SK-N-SH (cell line): Measurements from ENCODE around the gene GLRB. TPM values are rescaled to one million over a fixed set of nuclear protein-coding genes. Genes with fewer than 3 reads are reported as not detected.

Source experiments
- CTCF ChIA-PET: fragments of 300-600, 350-600 bp; formaldehyde crosslinking; extraction: SDS; loops from one replicate; lab custom pipeline; 2021; lab: Yijun Ruan, JAX
- POLR2A ChIA-PET: fragments of 350-600 bp; sonication (Branson Sonifier 250); formaldehyde crosslinking; extraction: SDS; loops from one replicate; lab custom pipeline; 2020; ENCODE audit warnings: antibody characterized with exemption, inconsistent platforms; lab: Yijun Ruan, JAX
- DNase-seq: peaks from one replicate; pipeline ENCODE4 v3.0.0; 2012
- H2AFZ ChIP-seq: fragments of 200-600 bp; sonication (generic); 2 replicates; pipeline ENCODE4 v1.8.1; 2016; ENCODE audit warnings: antibody characterized with exemption, mild to moderate bottlenecking, low read depth
- H3F3A ChIP-seq: fragments of 200-600 bp; sonication (generic); replicated peaks from 2 replicates; pipeline ENCODE3; 2016; ENCODE audit warnings: antibody characterized with exemption, mild to moderate bottlenecking; ENCODE audit not compliant: insufficient read depth
- H3K27ac ChIP-seq, 2 experiments: fragments of 200-500 bp in 1 of 2; fragments of 200-600 bp in 1 of 2; sonication (Bioruptor generic) in 1 of 2; sonication (generic), shearing (Covaris generic) in 1 of 2; 2 replicates each; pipeline versions ENCODE4 v1.5.1 to v1.6.1; 2014 to 2016; ENCODE audit warnings: low read depth in 2 of 2, inconsistent platforms in 1 of 2, low read length in 1 of 2, mild to moderate bottlenecking in 1 of 2, mixed read lengths in 1 of 2
- H3K27me3 ChIP-seq: fragments of 200-600 bp; sonication (generic), shearing (Covaris generic); 2 replicates; pipeline ENCODE4 v1.6.1; 2016; ENCODE audit warnings: mixed run types; ENCODE audit not compliant: insufficient read depth
- H3K36me3 ChIP-seq, 2 experiments: fragments of 200-500 bp in 1 of 2; fragments of 200-600 bp in 1 of 2; sonication (Bioruptor generic) in 1 of 2; sonication (generic) in 1 of 2; replicated peaks in 1 of 2; 2 replicates each; pipeline versions ENCODE3 to v1.5.1; 2014 to 2016; ENCODE audit warnings: low read length in 1 of 2, mild to moderate bottlenecking in 1 of 2; ENCODE audit not compliant: insufficient read depth in 2 of 2, control insufficient read depth in 1 of 2
- H3K4me1 ChIP-seq, 2 experiments: fragments of 200-500 bp in 1 of 2; fragments of 200-600 bp in 1 of 2; sonication (Bioruptor generic) in 1 of 2; sonication (generic), shearing (Covaris generic) in 1 of 2; 2 replicates each; pipeline versions ENCODE4 v1.5.1 to v1.6.1; 2014 to 2016; ENCODE audit warnings: low read depth in 1 of 2, low read length in 1 of 2, mixed run types in 1 of 2; ENCODE audit not compliant: insufficient read depth in 2 of 2, control insufficient read depth in 1 of 2
- H3K4me2 ChIP-seq: fragments of 200-600 bp; sonication (generic), shearing (Covaris generic); 2 replicates; pipeline ENCODE4 v1.6.1; 2017; ENCODE audit warnings: mixed run types
- H3K4me3 ChIP-seq, 2 experiments: fragments of 200-500 bp in 1 of 2; fragments of 200-600 bp in 1 of 2; sonication (Bioruptor generic) in 1 of 2; sonication (generic), shearing (Covaris generic) in 1 of 2; 2 replicates each; pipeline versions ENCODE4 v1.5.1 to v1.8.1; 2014 to 2016; ENCODE audit warnings: low read depth in 2 of 2, inconsistent platforms in 1 of 2, low read length in 1 of 2, mild to moderate bottlenecking in 1 of 2, mixed read lengths in 1 of 2, moderate library complexity in 1 of 2
- H3K79me2 ChIP-seq: fragments of 200-600 bp; sonication (generic); 2 replicates; pipeline ENCODE4 v1.8.1; 2017; ENCODE audit warnings: mild to moderate bottlenecking; ENCODE audit not compliant: insufficient read depth
- H3K9ac ChIP-seq: fragments of 200-600 bp; sonication (generic); 2 replicates; pipeline ENCODE4 v1.6.1; 2017; ENCODE audit warnings: mixed run types
- H3K9me2 ChIP-seq: fragments of 200-600 bp; sonication (generic); 2 replicates; pipeline ENCODE4 v1.6.1; 2017; ENCODE audit warnings: mixed run types
- H3K9me3 ChIP-seq: fragments of 200-600 bp; sonication (generic); 2 replicates; pipeline ENCODE4 v1.6.1; 2017; ENCODE audit warnings: mixed run types, mild to moderate bottlenecking, moderate library complexity
- H4K20me1 ChIP-seq: fragments of 200-600 bp; sonication (generic); 2 replicates; pipeline ENCODE4 v1.6.1; 2017; ENCODE audit warnings: mild to moderate bottlenecking, mixed run types; ENCODE audit not compliant: insufficient read depth
- CTCF ChIP-seq: fragments of 200-600 bp; sonication (generic); IDR thresholded peaks from 2 replicates; pipeline ENCODE4 v1.6.1; 2017; ENCODE audit warnings: antibody characterized with exemption, mild to moderate bottlenecking, moderate library complexity
- EZH2phosphoT487 ChIP-seq: fragments of 200-600 bp; sonication (generic); IDR thresholded peaks from 2 replicates; pipeline ENCODE4 v1.6.1; 2017; ENCODE audit warnings: low read depth, mixed run types, mild to moderate bottlenecking, antibody characterized with exemption, moderate library complexity, borderline replicate concordance
- FOSL2 ChIP-seq: IDR thresholded peaks from 2 replicates; pipeline ENCODE4 v1.4.0; 2012; ENCODE audit warnings: low read depth, mild to moderate bottlenecking, moderate library complexity, borderline replicate concordance
- FOXM1 ChIP-seq: IDR thresholded peaks from 2 replicates; pipeline ENCODE4 v1.4.0; 2012; ENCODE audit warnings: low read depth, mild to moderate bottlenecking
- GATA2 ChIP-seq: sonication (generic); formaldehyde crosslinking; IDR thresholded peaks from 2 replicates; pipeline ENCODE4 v1.5.0; 2020; ENCODE audit warnings: mild to moderate bottlenecking, missing genetic modification reagents
- JUND ChIP-seq: IDR thresholded peaks from 2 replicates; pipeline ENCODE4 v1.4.0; 2012
- MXI1 ChIP-seq: IDR thresholded peaks from 2 replicates; pipeline ENCODE4 v1.6.1; 2012; ENCODE audit warnings: mild to moderate bottlenecking, low read depth, low read length, improper control_type of control experiment
- RCOR1 ChIP-seq: fragments of 150-350 bp; IDR thresholded peaks from 2 replicates; pipeline ENCODE4 v1.6.1; 2017; ENCODE audit warnings: antibody characterized with exemption, low read length
- REST ChIP-seq: IDR thresholded peaks from 2 replicates; pipeline ENCODE4 v1.6.1; 2012; ENCODE audit warnings: mild to moderate bottlenecking, low read depth, low read length, moderate library complexity
- RXRA ChIP-seq: IDR thresholded peaks from 2 replicates; pipeline ENCODE4 v1.4.0; 2012; ENCODE audit warnings: low read depth, mild to moderate bottlenecking, borderline replicate concordance
- TAF1 ChIP-seq: IDR thresholded peaks from 2 replicates; pipeline ENCODE4 v1.6.1; 2012; ENCODE audit warnings: low read depth, mild to moderate bottlenecking, low read length, moderate library complexity, borderline replicate concordance
- TCF12 ChIP-seq: IDR thresholded peaks from 2 replicates; pipeline ENCODE4 v1.4.0; 2012
- TEAD4 ChIP-seq: IDR thresholded peaks from 2 replicates; pipeline ENCODE4 v1.4.0; 2012; ENCODE audit warnings: mild to moderate bottlenecking, borderline replicate concordance; ENCODE audit not compliant: insufficient read depth
- whole genome bisulfite sequencing: methylation state at CpG from one replicate; pipeline ENCODE4 v1.1.6; 2017; ENCODE audit warnings: low lambda C conversion rate; 5-methylcytosine and 5-hydroxymethylcytosine counted together
- polyA plus RNA-seq, 3 experiments: library from polyadenylated mRNA; depleted of rRNA; stranded (reverse); fragments of >200 nt; gene quantifications; 2 replicates each; pipeline ENCODE4 v1.2.3, GENCODE V29; 2012
- TF ChIP-seq, protein P1 (sequence below): fragments of 150-350 bp; IDR thresholded peaks from 2 replicates; pipeline ENCODE4 v1.6.1; 2017; ENCODE audit warnings: antibody characterized with exemption, low read length, low read depth, borderline replicate concordance

The GLRB gene
- polyA plus RNA-seq, 1 of the 3 experiments (the other 2 are of a cell fraction): 7.6 TPM

DNA sequence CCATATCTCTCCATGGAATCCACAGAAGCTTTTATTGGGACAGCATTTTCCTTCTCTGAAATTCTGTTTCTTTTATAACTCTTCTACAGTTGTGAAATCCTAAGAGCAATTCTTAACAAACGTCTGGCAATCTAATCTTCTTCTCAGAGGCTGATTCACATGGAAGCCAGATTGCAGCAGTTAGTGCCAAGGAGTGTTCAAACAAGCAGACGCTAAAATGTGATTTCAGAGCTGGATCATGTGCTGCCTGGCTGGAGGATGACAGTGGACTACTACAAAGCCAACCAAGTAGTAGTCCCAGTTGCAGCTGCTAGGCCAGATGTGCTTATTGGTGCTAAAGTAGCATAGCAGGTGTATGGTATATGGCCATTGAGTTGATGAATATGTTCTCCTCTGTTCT is 27.7 kb upstream of the GLRB start (continued):
- no peak for TF ChIP-seq REST

DNA sequence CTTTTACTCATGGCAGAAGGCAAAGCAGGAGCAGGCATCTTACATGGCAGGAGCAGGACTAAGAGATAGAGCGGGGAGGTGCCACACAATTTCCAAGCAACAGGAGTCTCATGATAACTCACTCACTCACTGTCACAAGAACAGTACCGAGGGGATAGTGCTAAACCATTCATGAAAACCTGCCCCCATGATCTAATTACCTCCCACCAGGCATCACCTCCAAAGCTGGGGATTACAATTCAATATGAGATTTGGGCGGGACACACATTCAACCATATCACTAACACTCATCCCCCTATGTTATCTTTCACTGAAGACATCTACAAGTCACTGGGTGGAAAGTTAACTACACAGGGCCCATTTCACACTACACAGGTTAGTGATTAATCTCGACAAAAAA is 25.4 kb upstream of the GLRB start:
- H3K9me2 ChIP-seq: no peaks in the 10 kb centered on the region
- no peaks in the 10 kb centered on the region for H4K20me1 ChIP-seq
- H3K4me2 ChIP-seq: no peak overlapping the region
- no peak overlapping the region for H3K9ac ChIP-seq
- ChIA-PET POLR2A (no interaction called here), CTCF (interaction anchor here (0.9 to 1.2 kb wide), 3 partner anchors 9 to 577 kb away, joined by 3 read pairs; no protein-coding TSS in a partner anchor)
- no peak overlapping the region for H2AFZ ChIP-seq
- TF ChIP-seq RCOR1 (no peak), TCF12 (no peak), FOSL2 (no peak), MXI1 (no peak), FOXM1 (no peak), JUND (no peak), RXRA (no peak), CTCF (no peak), EZH2phosphoT487 (no peak), GATA2 (CRISPR knock-in tag) (no peak), TEAD4 (no peak), TAF1 (no peak)
- TF ChIP-seq, protein P1, sequence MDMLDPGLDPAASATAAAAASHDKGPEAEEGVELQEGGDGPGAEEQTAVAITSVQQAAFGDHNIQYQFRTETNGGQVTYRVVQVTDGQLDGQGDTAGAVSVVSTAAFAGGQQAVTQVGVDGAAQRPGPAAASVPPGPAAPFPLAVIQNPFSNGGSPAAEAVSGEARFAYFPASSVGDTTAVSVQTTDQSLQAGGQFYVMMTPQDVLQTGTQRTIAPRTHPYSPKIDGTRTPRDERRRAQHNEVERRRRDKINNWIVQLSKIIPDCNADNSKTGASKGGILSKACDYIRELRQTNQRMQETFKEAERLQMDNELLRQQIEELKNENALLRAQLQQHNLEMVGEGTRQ: no peak
- H3K4me3 ChIP-seq: no peak overlapping the region
- no peaks in the 10 kb centered on the region for H3K27me3 ChIP-seq
- no peaks in the 10 kb centered on the region for H3K9me3 ChIP-seq
- H3K4me1 ChIP-seq: no peaks in the 10 kb centered on the region
- no peak for DNase-seq
- 95% methylated on average over 4 of the region's 4 CpGs for WGBS
- no peaks in the 10 kb centered on the region for H3F3A ChIP-seq
- no peak overlapping the region for H3K27ac ChIP-seq
- no peaks in the 10 kb centered on the region for H3K36me3 ChIP-seq
- H3K79me2 ChIP-seq: no peaks in the 10 kb centered on the region
